ENCODE results near the gene SERPINB6.
"Not testable (repeated sequence)": the region's sequence is repeated elsewhere in the genome, so short reads cannot be mapped to it uniquely, and the experiment has no call there.

The SERPINB6 gene

GRCh38 chr6:2903411-2904185 is 67.8 kb downstream of the SERPINB6 start:
- DNase-seq, result not testable (repeated sequence)

DNA sequence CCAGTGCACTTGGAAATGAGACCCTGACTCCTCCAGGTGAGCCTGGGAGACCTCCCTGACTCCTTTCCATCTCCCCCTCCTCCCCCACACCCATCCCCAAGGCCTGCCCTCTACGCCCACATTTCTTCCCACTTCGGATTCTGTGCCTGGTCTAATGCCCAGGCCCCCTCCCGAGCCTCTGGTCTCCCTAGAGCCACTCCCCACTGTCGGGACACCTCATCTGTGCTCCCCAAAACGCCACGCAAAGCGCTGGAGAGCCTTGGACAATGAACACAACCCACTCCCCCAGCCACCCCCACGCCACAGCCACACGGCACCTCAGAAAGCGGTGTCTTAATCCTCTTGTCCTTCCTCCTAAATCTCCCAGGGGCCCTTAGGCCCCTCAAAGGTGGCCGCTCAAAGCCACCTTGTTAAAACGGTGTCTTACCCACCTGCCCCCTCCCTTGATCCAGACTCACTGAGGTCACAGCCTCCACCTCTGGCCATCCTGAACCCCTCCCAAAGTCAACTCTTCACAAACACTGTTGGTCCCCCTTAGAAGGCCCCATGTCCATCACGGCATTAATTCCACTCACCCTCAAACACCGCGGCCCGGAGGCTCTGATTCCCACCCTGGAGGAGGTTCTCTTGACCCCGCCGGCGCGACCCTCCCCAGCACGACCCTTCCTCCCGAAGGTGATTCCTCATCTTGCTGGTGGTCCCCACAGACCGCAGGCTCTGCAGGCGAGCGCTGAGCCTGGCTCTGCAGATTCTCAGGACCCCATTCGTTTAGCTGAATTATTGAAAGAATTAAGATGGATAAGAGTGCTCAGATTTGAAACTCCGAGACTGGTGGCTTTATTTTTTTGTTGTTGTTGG is 69.5 kb downstream of the SERPINB6 start:
- DNase-seq, result not testable (repeated sequence)

GRCh38 chr6:2900821-2901644 is 70.3 kb downstream of the SERPINB6 start:
- no peak for DNase-seq

- no peak for DNase-seq
Measured at GRCh38 chr6:2900221-2900807, 71.1 kb downstream of the SERPINB6 start.

DNA sequence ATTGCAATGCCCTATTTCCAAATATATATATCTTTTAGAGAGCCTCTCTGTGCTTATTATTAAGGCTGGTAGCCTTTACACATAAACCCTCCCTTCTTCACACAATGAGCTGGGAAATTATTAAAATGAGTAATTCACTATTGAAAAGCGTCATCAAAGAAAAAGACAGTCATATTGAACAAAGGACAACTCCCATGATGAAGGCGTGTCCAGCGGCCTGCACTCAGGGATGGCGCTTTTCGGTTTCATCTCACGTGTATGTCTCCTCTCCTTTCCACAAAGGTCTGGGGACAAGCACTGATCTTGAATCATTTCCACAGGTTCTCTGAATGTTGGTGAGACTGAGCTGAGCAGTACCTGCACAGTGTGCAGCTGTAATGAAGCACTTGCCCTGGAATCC is 71.8 kb downstream of the SERPINB6 start:
- no peak for DNase-seq

Data from SHP77 (cell line).